A673 (cell line): ENCODE results near the gene STAU1.

ENCODE experiments used
- EZH2 ChIP-seq: fragments of 200-600 bp; sonication (generic); IDR thresholded peaks from 2 replicates; pipeline ENCODE4 v1.6.1; 2017; ENCODE audit warnings: borderline replicate concordance, low read depth, mild to moderate bottlenecking, mixed read lengths, antibody characterized with exemption, low read length; ENCODE audit not compliant: poor library complexity, severe bottlenecking
- TF ChIP-seq, protein P1 (sequence below): fragments of 300-800, 200-600 bp; sonication (generic); conservative IDR thresholded peaks from 2 replicates; pipeline ENCODE4 v1.5.1; 2017; ENCODE audit warnings: low read depth, mild to moderate bottlenecking, antibody characterized with exemption, low read length, moderate library complexity, mixed read lengths

- TF ChIP-seq, protein P1, sequence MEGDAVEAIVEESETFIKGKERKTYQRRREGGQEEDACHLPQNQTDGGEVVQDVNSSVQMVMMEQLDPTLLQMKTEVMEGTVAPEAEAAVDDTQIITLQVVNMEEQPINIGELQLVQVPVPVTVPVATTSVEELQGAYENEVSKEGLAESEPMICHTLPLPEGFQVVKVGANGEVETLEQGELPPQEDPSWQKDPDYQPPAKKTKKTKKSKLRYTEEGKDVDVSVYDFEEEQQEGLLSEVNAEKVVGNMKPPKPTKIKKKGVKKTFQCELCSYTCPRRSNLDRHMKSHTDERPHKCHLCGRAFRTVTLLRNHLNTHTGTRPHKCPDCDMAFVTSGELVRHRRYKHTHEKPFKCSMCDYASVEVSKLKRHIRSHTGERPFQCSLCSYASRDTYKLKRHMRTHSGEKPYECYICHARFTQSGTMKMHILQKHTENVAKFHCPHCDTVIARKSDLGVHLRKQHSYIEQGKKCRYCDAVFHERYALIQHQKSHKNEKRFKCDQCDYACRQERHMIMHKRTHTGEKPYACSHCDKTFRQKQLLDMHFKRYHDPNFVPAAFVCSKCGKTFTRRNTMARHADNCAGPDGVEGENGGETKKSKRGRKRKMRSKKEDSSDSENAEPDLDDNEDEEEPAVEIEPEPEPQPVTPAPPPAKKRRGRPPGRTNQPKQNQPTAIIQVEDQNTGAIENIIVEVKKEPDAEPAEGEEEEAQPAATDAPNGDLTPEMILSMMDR: no peak
- no peak for TF ChIP-seq EZH2
These were observed 87.2 kb downstream of the STAU1 start for GRCh38 chr20:49100972-49101371.
